ENCODE data around the gene CNTNAP2.

- TF ChIP-seq CTCF (IDR thresholded peaks at IDR 0.05) (no peak), POLR2A (IDR thresholded peaks at IDR 0.05) (no peak)
Measured at GRCh38 chr7:148056406-148056805, 1939.8 kb downstream of the CNTNAP2 start.
